GM03348 (cell line): Measurements from ENCODE around the gene KLHDC4.
"Not testable (repeated sequence)": the region's sequence is repeated elsewhere in the genome, so short reads cannot be mapped to it uniquely, and the experiment has no call there.

ENCODE experiments used
- DNase-seq: peaks from one replicate; pipeline ENCODE4 v3.0.0; 2012; ENCODE audit warnings: low spot score

Gene KLHDC4

DNA sequence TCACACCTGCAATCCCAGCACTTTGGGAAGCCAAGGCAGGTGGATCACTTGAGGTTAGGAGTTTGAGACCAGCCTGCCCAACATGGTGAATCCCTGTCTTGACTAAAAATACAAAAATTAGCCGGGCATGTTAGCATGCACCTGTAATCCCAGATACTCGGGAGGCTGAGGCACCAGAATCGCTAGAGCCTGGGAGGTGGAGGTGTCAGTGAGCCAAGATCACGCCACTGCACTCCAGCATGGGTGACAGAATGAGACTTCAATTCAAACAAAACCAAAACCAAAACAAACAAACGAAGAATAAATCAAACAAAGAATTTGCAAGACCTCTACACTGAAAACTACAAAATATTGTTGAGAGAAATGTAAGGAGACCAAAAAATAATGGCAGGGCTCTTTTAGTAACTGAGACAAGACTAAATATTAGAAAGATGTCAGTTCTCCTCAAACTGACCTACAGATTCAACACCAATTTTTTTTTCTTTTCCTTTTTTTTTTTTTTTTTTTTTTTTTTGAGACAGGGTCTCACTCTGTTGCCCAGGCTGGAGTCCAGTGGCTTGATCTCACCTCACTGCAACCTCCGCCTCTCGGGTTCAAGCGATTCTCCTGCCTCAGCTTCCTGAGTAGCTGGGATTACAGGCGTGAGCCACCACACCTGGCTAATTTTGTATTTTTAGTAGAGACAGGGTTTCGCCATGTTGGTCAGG is 23.1 kb upstream of the KLHDC4 start:
- DNase-seq: not testable (repeated sequence)

DNA sequence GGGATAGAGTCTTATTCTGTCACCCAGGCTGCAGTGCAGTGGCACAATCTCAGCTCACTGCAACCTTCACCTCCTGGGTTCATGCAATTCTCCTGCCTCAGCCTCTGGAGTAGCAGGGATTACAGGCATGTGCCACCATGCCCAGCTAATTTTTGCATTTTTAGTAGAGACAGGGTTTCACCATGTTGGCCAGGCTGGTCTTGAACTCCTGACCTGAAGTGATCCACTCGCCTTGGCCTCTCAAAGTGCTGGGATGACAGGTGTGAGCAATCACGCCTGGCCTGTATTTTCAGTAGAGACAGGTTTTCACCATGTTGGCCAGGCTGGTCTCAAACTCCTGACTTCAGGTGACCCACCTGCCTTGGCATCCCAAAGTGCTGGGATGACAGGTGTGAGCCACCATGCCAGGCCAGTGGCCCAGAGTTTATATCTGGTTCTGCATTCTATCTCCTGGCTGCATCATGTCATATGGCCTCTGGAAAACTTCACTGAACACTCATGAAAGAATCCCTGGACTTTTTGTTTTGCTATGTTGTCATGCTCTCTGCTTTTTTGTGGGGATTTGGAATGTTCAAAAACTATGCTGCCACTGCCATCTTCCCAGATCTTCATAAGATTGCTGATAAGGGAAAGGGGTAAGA is 21.8 kb upstream of the KLHDC4 start:
- not testable (repeated sequence) for DNase-seq

DNA sequence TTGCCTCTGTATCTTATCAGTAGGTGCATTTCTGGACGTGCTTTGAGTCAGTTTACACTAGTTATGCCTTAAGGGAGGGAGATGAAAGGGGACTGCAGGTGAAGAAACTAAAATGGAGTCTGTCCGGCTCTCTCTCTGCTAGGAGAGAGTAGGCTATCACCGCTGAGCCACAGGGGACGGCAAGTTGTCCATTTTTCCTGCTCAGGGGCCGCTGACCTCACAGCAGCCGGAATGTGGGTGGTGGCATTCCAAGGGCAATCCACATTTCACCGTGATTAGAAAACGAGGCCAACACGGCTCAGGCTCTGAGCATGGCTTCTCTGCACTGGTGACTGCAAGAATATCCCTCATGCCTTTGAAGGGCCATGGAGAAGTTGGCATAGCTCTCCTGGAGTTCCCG is 19.0 kb upstream of the KLHDC4 start:
- peak; percentile 51 for DNase-seq

DNA sequence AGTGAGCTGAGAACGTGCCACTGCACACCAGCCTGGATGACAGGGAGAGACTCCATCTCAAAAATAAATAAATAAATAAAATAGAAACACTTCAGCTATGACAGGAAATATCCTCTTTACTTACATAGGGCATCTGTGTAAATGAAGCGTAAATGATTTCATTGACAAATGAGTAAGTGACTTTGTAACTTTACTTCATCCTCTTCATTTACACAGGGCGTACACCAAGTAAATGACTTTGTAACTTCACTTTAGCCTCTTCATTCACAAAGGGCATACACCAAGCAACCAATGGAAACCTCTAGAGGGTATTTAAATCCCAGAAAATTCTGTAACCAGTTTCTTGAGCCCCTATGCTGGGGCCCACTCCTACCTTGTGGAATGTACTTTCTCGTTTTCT is 16.2 kb upstream of the KLHDC4 start:
- no peak for DNase-seq

DNA sequence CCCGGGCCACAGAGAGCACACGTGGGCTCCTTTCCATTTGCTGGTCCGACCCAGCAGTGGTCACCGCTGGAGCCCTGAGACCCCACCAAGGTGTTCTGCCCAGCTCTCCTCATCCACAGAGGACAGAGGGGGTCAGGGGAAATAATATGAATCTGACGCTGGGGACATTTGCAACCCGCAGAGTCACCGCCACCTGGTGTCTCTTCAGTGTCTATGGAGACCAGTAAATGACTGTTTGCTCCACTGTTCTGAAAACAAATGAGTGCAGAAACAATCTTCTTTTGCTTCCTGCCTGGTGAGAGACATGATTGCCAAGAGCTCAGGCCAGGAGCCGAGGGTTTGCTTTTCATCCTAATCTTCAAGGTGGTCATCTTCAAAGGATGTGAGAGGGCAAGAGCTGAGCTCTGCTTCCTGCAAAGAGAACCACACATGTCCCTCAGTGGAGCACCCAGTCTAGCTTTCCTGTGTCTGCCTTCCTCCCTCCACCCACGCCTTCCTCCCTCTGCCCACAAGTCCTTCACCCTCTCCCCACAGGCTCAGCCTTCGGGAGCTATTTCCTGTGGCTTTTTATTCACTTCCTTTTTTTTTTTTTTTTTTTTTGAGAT is 14.7 kb upstream of the KLHDC4 start:
- peak; percentile 47 for DNase-seq

DNA sequence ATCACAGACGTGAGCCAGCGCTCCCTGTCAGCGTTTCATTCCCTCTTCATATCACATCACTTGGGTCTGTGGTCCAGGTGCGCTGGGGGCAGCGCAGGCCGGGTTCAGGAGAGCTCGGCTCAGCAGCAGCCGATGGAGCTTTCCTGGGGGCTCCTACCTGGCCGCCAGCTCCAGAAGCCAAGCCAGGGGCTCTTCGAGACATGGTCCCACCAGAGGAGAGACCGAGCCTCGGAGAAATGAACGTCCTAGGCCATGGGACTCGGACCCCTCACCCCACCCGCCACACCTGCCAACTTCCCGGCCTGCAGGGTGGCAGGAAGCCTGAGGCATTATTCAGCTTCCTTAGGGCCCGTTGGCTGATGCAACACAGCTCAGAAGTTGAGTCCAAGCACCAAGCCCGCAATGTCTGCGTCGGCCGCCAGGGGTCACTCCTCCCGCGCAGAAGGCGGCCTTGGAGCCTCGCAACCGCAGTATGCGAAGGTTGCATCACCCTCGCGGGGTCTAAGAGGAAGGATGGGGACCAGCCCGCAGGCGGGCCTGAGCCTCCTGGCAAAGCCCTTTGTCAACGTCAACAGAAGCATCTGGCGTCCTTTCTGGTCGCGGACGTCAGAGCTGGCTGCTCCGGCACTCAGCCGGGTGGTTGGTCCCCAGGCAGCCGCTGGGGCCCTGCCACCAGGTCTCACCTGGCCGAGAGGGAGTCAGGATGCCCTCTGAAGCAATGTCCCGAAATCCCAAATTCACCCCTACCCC is 13.2 kb upstream of the KLHDC4 start:
- DNase-seq: peak; percentile 91

DNA sequence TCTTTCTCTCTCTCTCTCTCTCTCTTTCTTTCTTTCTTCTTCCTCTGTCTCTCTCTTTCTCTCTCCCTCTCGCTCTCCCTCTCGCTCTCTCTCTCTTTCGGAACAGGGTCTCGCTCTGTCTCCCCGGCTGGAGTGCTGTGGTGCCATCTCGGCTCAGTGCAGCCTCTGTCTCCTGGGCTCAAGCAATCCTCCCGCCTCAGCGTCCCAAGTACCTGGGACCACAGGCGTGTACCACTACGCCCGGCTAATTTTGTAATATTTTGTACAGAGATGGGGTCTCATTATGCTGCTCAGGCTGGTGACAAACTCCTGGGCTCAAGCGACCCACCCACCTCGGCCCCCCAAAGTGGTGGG is 12.7 kb upstream of the KLHDC4 start:
- no peak for DNase-seq

DNA sequence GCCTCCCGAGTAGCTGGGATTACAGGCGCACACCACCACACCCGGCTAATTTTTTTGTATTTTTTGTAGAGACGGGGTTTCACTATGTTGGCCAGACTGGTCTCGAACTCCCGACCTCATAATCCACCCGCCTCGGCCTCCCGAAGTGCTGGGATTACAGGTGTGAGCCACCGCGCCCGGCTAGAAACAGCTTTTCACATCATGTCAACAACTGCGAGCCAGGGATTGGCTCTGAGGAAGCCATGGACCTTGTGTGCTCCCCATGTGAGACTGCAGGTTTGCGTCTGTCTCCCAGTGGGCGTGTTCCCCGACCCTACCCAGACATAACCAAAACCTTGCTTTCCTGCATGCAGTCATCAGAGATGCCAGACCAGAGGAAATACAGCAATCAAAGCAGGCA is 8.1 kb upstream of the KLHDC4 start:
- not testable (repeated sequence) for DNase-seq

DNA sequence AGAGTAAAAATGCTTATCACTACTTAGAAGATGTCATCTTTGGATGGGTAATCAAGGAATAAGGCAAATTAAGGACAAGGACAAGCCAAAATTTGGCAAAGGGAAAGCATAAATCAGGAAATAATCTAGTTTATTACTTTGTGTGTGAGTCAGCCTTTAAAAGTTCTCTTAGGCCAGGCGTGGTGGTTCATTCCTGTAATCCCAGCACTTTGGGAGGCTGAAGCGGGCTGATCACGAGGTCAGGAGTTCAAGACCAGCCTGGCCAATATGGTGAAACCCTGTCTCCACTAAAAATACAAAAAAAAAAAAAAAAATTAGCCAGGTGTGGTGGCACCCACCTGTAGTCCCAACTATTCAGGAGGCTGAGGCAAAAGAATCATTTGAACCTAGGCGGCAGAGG is 1.7 kb upstream of the KLHDC4 start:
- DNase-seq: not testable (repeated sequence)

DNA sequence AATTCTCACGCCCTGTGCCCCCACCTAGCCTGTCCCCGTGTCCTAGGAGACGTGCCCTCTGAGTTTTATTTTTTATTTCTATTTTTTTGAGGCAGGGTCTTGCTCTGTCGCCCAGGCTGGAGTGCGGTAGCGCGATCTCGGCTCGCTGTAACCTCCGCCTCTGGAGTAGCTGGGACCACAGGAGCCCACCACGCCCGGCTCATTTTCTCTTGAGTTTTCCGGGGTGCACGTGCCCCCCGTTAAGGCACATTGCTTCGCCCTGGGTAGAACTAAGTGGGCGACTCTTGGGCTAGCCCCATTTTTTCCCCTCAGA is 655 bp upstream of the KLHDC4 start:
- no peak for DNase-seq

DNA sequence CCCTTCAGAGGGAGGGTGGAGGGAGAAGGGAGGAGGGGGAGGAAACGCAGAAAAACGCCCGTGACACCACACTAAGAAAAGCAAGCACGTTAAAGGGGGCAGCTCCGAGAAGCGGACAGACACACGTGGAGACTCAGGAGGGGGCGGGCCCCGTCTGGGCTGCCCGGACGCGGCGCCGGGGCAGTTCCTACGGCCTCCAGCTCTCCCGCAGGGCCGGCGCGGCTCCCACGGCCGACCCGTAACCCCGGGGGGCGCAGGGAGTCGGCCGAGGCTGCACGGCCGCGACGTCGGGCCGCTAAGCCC is 362 bp downstream of the KLHDC4 start:
- peak; percentile 43 for DNase-seq

DNA sequence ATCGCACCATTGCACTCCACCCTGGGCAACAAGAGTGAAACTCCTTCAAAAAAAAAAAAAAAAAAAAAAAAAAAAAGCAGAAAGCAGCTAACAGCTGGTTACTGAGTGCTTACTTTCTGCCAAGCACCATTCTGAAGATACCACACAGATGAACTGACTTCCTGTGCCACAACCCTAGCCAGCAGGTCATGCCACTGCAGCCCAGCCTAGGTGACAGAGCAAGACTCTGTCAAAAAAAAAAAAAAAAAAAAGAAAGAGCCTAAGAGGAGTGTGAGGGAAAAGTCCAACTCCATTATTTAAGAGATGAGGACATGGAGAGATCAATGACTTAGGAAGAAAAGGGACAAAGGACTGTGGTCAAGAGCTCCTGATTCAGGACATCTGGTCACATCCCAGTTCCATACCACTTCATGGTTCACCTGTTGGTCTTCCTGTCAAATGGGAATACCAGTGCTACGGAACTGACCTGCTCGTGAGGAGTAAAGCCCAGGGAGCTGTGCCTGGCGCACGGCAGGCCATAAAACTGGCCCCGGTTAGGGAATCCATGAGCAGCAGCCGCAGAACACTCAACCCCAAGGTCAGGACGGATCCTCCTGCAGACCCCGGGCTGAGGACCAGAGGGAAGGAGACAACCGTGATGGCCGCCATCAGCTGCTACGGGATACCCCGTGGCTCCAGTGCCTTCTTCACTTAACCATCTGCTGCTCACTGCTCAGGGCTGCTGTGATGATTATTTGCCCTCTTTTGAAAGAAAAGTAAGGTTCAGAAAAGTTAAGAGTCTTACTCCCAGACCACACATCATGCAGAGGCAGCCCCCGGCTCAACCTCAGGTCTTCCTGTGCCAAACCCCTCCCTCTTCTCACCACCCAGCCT is 950 bp downstream of the KLHDC4 start:
- no peak for DNase-seq

DNA sequence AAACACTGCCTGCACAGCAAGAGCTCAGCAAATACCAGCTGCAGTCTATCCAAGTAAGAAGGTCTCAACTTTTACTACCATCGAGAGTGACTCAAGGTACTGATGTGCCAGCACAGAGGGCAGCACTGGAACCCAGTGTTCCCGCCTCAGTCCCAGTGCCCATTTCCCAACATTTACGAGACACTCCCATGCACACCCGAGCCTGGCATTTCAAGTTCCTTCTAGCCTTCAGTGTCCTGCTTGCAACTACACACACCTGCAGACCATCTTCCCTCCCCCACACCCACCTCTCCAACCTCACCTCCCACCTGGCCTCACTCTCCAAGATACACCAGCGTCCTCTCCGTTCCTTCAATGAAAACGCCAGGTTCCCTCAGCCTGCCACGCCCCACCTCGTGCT is 3.2 kb downstream of the KLHDC4 start:
- no peak for DNase-seq

DNA sequence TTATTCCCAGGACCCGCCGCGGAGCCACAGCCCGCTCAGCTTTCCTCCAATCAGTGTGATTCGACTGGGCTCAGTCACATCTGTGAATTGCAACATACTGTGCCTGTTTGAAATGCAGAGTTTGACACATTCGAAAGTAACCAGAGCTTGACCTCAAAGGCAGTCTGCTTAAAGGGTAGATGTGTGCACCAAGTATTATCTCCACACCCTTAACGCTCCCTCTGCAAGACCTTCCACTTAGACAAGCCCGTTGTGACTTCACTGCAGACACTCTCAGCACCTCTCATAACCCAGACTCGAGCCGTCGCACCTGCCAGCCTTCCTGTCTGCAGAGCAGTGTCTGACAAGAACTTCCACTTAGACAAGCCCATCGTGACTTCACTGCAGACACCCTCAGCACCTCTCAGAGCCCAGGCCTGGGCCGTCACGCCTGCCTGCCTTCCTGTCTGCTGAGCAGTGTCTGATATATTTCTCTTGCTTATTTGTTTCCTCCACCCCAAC is 3.7 kb downstream of the KLHDC4 start:
- DNase-seq: no peak

DNA sequence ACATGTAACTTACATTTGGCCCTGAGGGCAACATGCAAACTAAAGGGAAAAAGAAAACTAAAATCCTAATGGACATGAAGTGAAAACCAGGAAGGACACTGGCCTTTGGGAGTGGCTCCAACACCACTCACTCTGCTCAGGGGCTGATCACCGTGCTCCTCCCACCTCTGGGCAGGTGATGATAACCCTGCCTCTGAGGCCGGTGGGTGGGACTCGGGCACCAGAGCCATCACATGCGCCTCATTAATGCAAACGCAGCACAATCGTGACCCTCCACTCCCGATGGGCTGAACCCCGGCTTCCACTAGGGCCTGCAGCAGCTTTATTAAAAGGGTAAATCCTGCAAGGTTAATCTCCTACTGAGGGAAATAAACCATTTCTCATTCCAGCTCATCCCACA is 4.7 kb downstream of the KLHDC4 start:
- no peak for DNase-seq

DNA sequence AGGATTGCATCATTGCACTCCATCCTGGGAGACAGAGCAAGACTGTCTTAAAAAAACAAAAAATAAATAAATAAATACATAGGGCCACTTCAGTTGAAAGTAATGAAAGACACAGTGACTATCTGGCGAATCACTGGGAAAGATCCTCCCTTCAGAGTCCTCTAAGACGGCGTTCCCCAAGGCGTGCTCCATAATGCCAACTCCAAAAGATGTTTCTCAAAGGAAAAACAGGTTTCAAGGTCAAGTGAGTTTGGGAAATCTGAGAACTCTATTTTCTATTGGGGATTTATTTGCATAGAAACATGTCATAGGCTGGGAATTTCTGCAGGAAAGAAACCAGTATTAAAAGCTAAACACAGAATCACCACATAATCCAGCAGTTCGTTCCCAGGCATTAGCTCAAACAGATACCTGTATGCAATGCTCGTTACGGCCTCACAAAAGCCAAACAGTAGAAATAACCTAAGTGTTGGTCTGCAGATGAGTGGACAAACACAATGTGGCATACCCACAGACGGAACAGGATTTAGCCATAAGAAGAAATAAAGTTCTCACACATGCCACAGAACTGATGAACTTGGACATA is 7.9 kb downstream of the KLHDC4 start:
- DNase-seq: no peak

DNA sequence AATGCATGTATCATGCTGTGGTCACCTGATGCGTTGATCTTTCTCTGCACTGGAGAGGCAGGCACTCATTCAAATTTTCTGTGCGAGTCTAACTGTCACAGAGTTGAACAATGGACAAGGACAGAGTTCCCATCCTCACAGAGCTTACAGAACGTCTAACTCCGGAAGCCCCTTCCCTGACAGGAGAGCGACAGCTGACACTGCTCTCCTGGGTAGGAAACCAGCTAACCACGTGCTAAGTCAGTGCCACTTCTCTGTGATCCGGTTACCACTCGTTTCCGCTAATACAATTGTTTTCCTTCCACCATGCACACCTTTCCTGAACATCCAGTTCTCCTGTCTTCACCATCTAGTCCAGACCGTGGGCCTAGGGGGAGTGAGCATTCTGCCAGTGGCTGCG is 11.3 kb downstream of the KLHDC4 start:
- no peak for DNase-seq

DNA sequence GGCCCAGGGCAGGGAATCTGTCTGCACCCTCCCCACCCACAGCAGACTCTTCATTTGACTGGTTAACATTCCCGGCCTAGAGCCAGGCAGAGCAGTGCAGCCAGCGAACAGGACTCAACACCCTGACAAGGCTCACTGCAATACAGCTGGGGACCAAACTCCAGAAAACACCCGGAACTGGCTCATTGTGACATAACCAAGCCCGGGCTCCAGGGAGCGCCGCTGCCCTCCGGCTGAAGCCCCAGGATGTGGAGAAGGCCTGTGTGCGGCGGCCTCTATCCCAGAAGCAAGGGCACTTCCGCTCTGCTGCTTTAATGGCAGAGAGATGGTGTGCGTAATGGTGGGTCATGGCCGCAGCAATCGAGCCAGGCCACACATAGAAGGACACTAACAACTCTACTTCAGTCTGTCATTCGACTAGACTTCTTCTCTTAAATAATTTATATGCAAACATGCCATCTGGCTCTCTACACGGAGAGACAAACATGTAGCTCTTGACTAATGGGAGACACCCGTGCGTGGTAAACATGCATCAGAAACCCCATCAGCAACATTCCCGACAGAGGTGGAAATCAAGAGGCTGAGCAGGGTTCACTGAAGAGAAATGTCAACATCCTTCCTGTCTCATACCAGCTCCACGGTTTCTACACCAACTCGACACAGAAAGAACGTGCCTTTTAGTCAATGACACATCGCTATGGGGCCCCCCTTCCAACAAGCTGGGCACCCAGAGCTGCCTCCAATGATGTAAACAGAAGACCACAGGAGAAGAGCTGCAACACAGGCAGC is 18.0 kb downstream of the KLHDC4 start:
- DNase-seq: no peak

DNA sequence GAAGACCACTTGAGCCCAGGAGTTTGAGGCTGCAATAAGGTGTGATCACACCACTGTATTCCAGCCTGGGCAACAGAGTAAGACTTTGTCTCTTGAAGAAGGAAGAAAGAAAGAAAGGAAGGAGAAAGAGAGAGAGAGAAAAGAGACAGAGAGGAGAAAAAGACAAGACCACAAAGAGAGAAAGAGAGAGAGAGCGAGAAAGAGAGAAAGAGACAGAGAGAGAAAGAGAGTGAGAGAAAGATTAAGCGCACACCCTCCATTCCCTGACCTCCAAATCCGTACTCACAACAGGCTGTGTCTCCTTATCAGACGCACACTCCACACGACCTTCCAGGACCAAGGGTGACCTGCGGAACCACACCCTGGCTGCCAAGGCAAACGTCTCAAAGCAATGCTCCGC is 19.6 kb downstream of the KLHDC4 start:
- DNase-seq: no peak

DNA sequence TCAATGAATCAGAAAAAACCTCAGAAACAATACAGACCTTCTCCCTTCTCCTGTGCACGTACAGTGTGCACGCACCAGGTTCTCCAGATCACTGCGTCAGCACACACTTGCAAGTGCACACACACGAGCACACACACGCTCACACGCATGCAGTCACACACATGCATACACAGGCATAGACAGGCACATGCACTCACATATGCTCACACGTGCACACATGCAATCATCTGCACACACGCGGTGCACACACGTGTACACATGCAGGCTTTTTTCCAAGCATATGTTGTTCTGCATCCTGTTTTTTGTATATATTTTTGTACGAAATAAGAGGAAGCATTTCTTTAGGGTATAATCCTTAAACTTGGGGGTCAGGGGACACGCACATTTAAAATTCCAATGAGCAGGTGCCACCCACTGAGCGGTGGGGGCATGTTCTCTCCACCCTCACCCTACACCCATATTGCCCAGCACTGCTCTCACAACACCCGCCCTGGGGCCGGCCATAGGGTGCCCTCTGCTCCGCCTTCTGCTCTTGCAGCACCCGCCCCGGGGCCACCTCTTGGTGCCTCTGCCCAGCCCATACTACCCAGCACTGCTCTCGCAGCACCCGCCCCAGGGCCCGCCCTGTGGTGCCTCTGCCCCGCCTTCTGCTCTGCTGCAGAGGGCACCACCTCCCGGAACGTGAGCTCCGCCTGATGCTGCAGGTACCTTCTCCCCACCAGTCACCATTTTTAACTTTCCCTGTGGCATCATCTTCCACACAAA is 20.9 kb downstream of the KLHDC4 start:
- no peak for DNase-seq
